HFFc6 (cell line): ENCODE data around the gene APBA3. TPM values are rescaled to one million over a fixed set of nuclear protein-coding genes. Genes with fewer than 3 reads are reported as not detected.
"Not testable (repeated sequence)": the region's sequence is repeated elsewhere in the genome, so short reads cannot be mapped to it uniquely, and the experiment has no call there.

Source experiments
- DNase-seq: peaks from one replicate; pipeline ENCODE4 v3.0.0-alpha.2; 2018
- H3K27ac Mint-ChIP-seq: 2 replicates; pipeline ENCODE4 v1.8.0; 2020; ENCODE audit warnings: mild to moderate bottlenecking, mixed read lengths
- H3K27me3 Mint-ChIP-seq: 2 replicates; pipeline ENCODE4 v1.8.0; 2021; ENCODE audit warnings: mild to moderate bottlenecking, moderate library complexity, mixed read lengths; ENCODE audit not compliant: insufficient read depth
- H3K36me3 Mint-ChIP-seq: 2 replicates; pipeline ENCODE4 v1.8.0; 2021; ENCODE audit warnings: low read depth, mixed read lengths
- H3K4me1 Mint-ChIP-seq: 2 replicates; pipeline ENCODE4 v1.8.0; 2020; ENCODE audit warnings: low read depth, mixed read lengths
- H3K4me3 Mint-ChIP-seq: 2 replicates; pipeline ENCODE4 v1.8.0; 2020; ENCODE audit warnings: mild to moderate bottlenecking, moderate library complexity, mixed read lengths
- H3K9me3 Mint-ChIP-seq: 2 replicates; pipeline ENCODE4 v1.8.0; 2020; ENCODE audit warnings: mild to moderate bottlenecking, mixed read lengths
- total RNA-seq, 6 experiments: library from RNA; stranded (reverse); fragmentation: NEBNext Ultra II Directional; extraction: Animal tissue kit (Norgen Biotek cat#: 25700); gene quantifications; 2 replicates in 1 of 6; 3 replicates in 5 of 6; pipeline ENCODE4 v1.2.3, GENCODE V29; 2021
- TF ChIP-seq, protein P1 (sequence below): fragments of 200-600 bp; sonication (generic); IDR thresholded peaks from 2 replicates; pipeline ENCODE4 v1.5.0; 2021; ENCODE audit warnings: antibody characterized with exemption, mild to moderate bottlenecking

The APBA3 gene
- total RNA-seq, 6 experiments from 2014 or later = 9.1 to 13.8 (median 10.4) TPM

DNA sequence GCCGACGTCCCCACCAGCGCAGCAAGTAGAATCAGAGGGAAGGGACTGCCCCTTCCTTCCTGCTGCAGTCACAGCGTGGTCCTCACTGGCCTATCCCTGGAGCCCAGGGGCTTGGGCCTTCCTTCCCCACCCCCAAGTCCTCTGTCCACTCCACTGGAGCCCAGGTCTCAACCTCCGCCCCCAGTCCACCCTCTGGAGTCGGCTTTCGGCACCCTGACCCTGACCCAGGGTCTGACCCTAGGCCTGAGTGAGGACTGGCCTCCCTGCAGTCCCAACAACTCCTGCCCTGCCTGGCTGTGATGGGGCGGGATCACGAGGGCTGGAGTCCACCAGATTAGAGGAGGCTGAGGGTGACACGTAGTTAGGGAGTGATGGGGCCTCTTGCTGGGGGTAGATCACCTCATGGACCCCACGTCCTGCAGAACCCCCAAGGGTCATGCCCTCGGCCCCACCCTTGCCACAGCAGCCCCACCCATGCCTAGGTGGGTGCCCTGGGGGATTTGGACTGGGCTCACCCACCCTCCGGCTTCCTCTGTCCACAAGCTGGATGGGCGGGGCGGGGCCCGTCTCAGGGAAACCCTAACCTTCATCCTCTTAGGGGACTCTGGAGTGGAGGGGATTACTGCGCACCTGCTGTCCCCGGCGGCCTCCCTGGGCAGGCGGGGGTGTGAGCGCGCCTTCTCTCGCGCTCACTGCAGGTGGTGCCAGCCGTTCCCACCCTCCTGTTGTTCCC is 6.7 kb upstream of the APBA3 start:
- Mint-ChIP-seq H3K36me3 (peaks cover 6% of the 10 kb centered on the region; the same call in 1 of the 2 replicates), H3K4me3 (no peak overlapping the region), H3K27me3 (no peaks in the 10 kb centered on the region; the same call in 1 of the 2 replicates), H3K4me1 (peaks cover 3% of the 10 kb centered on the region), H3K27ac (no peak overlapping the region), H3K9me3 (no peaks in the 10 kb centered on the region)
- no peak for DNase-seq
- TF ChIP-seq, protein P1, sequence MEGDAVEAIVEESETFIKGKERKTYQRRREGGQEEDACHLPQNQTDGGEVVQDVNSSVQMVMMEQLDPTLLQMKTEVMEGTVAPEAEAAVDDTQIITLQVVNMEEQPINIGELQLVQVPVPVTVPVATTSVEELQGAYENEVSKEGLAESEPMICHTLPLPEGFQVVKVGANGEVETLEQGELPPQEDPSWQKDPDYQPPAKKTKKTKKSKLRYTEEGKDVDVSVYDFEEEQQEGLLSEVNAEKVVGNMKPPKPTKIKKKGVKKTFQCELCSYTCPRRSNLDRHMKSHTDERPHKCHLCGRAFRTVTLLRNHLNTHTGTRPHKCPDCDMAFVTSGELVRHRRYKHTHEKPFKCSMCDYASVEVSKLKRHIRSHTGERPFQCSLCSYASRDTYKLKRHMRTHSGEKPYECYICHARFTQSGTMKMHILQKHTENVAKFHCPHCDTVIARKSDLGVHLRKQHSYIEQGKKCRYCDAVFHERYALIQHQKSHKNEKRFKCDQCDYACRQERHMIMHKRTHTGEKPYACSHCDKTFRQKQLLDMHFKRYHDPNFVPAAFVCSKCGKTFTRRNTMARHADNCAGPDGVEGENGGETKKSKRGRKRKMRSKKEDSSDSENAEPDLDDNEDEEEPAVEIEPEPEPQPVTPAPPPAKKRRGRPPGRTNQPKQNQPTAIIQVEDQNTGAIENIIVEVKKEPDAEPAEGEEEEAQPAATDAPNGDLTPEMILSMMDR = no peak

DNA sequence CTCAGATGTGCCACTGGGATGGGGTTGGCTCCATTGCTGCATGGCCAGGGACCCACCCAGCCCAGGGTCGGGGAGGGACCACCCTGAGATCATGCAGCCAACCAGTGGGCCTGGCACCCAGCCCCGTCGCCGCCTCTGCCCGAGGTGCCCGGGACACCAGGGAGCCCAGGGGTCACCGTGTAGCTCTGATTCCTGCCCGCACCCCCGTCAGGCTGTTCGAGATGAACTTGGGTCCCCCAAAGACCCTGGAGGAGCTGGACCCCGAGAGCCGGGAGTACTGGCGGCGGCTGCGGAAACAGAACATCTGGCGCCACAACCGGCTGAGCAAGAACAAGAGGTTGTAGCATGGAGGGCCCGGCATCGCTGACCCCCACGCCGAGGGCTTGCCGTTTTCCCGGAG is 5.6 kb upstream of the APBA3 start:
- TF ChIP-seq, protein P1 = no peak
- Mint-ChIP-seq H3K4me3 (no peak overlapping the region), H3K36me3 (peaks cover 10% of the 10 kb centered on the region; the same call in 1 of the 2 replicates), H3K9me3 (no peaks in the 10 kb centered on the region), H3K4me1 (peaks cover 9% of the 10 kb centered on the region), H3K27me3 (no peaks in the 10 kb centered on the region; the same call in 1 of the 2 replicates), H3K27ac (no peak overlapping the region)
- DNase-seq = no peak

DNA sequence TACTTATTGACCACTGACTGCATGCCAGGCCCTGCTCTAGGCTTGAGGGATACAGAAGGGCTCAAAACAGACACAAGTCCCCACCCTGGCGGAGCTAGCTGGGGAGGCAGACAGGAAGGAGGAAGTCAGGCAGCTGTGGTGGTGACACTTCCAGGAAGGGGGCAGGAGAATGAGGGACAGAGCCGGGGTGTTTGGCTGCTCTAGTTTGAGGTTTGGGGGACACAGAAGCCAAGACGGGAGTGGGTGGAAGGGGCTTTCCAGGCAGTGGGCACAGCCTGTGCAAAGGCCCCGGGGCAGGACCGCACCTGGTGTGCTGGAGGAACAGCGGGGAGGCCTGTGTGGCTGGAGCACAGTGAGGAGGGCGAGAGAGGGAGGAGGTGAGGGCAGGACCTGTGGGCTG is 5.0 kb upstream of the APBA3 start:
- Mint-ChIP-seq H3K9me3 (no peaks in the 10 kb centered on the region), H3K4me3 (no peak overlapping the region), H3K27ac (no peak overlapping the region), H3K27me3 (no peaks in the 10 kb centered on the region; the same call in 1 of the 2 replicates), H3K4me1 (peaks cover 14% of the 10 kb centered on the region), H3K36me3 (peaks cover 10% of the 10 kb centered on the region; the same call in 1 of the 2 replicates)
- TF ChIP-seq, protein P1 = no peak
- no peak for DNase-seq

DNA sequence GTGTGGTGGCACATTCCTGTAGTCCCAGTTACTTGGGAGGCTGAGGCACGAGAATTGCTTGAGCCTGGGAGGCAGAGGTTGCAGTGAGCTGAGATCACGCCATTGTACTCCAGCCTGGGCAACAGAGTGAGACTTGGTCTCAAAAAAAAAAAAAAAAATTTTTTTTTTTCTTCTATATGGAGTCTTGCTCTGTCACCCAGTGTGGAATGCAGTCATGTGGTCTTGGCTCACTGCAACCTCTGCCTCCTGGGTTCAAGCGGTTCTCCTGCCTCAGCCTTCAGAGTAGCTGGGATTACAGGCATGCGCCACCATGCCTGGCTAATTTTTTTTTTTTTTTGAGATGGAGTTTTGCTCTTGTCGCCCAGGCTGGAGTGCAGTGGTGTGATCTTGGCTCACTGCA is 4.3 kb upstream of the APBA3 start:
- DNase-seq, H3K4me3 Mint-ChIP-seq, H3K27me3 Mint-ChIP-seq, H3K9me3 Mint-ChIP-seq, H3K36me3 Mint-ChIP-seq, H3K27ac Mint-ChIP-seq: not testable (repeated sequence)
- peaks cover 16% of the 10 kb centered on the region for H3K4me1 Mint-ChIP-seq

DNA sequence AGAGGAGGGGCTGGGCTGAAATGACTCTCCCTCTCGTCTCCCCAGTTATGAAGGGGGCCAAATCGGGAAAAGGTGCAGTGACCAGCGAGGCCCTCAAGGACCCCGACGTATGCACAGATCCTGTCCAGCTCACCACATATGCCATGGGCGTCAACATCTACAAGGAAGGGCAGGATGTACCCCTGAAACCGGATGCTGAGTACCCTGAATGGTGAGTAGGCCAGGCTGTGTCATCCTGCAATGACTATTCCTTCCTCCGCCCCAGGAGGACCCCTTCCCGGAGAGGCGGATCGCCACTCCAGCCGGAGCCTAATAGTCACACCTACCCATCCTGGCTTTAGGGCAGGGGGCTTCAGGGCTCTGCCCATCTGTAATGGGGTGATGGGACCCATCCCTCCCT is 3.6 kb upstream of the APBA3 start:
- Mint-ChIP-seq H3K4me3 (no peak overlapping the region), H3K9me3 (no peaks in the 10 kb centered on the region)

More for the DNA sequence above, 3.6 kb upstream of the APBA3 start:
- no peak overlapping the region for H3K27ac Mint-ChIP-seq
- DNase-seq = no peak
- TF ChIP-seq, protein P1 = no peak
- peaks cover 16% of the 10 kb centered on the region for H3K4me1 Mint-ChIP-seq
- peaks cover 1% of the 10 kb centered on the region; the same call in 1 of the 2 replicates for H3K27me3 Mint-ChIP-seq
- peaks cover 10% of the 10 kb centered on the region; the same call in 1 of the 2 replicates for H3K36me3 Mint-ChIP-seq
